CD14-positive monocyte (primary cell): ENCODE results near the gene ZNF385D. TPM values are rescaled to one million over a fixed set of nuclear protein-coding genes. Genes with fewer than 3 reads are reported as not detected.

Experiments
- DNase-seq, 3 donors: peaks; one replicate each; pipeline ENCODE4 v3.0.0-alpha.2; 2011 to 2022
- H2AFZ ChIP-seq: 2 replicates; pipeline ENCODE4 v1.6.0; 2012; ENCODE audit warnings: mild to moderate bottlenecking, low read depth, low read length, inconsistent platforms; ENCODE audit not compliant: insufficient read depth, poor library complexity, severe bottlenecking
- H3K27ac ChIP-seq, 2 donors: 1 replicate in 1 of 2; 2 replicates in 1 of 2; pipeline ENCODE4 v1.5.1; 2012 to 2013; ENCODE audit warnings: low read length in 2 of 2, control low read depth in 1 of 2, inconsistent platforms in 1 of 2, low read depth in 1 of 2, mild to moderate bottlenecking in 1 of 2
- H3K27me3 ChIP-seq, 2 donors: one replicate each; pipeline versions ENCODE4 v1.6.0 to v1.6.1; 2011 to 2013; ENCODE audit warnings: low read length in 2 of 2; ENCODE audit not compliant: control insufficient read depth in 2 of 2, insufficient read depth in 2 of 2
- H3K36me3 ChIP-seq, 2 donors: replicated peaks in 1 of 2; 1 replicate in 1 of 2; 2 replicates in 1 of 2; pipeline versions ENCODE4 v1.5.1 to v1.6.1; 2012 to 2013; ENCODE audit warnings: low read length in 2 of 2, control low read depth in 1 of 2, inconsistent platforms in 1 of 2, mild to moderate bottlenecking in 1 of 2; ENCODE audit not compliant: insufficient read depth in 2 of 2, control insufficient read depth in 1 of 2
- H3K4me1 ChIP-seq, 2 donors: 1 replicate in 1 of 2; 2 replicates in 1 of 2; pipeline versions ENCODE4 v1.5.1 to v1.6.1; 2012 to 2013; ENCODE audit warnings: low read length in 2 of 2, control low read depth in 1 of 2, inconsistent platforms in 1 of 2, mild to moderate bottlenecking in 1 of 2, moderate library complexity in 1 of 2; ENCODE audit not compliant: insufficient read depth in 2 of 2, control insufficient read depth in 1 of 2
- H3K4me2 ChIP-seq: replicated peaks from 2 replicates; pipeline ENCODE3; 2012; ENCODE audit warnings: low read length, moderate library complexity, mild to moderate bottlenecking; ENCODE audit not compliant: poor library complexity, severe bottlenecking; ENCODE audit errors: extremely low read depth
- H3K4me3 ChIP-seq, 3 experiments: fragments of 200-600 bp in 1 of 3; sonication (generic) in 1 of 3; replicated peaks in 1 of 3; 1 replicate in 2 of 3; 2 replicates in 1 of 3; pipeline ENCODE4 v1.5.1; 2011 to 2013; ENCODE audit warnings: low read length in 3 of 3, mild to moderate bottlenecking in 3 of 3, control low read depth in 2 of 3, low read depth in 2 of 3, inconsistent platforms in 1 of 3, moderate library complexity in 1 of 3
- H3K79me2 ChIP-seq: 2 replicates; pipeline ENCODE4 v1.6.0; 2012; ENCODE audit warnings: mild to moderate bottlenecking, control low read depth, inconsistent platforms, low read length, moderate library complexity; ENCODE audit not compliant: insufficient read depth
- H3K9ac ChIP-seq: 2 replicates; pipeline ENCODE4 v1.6.0; 2017; ENCODE audit warnings: low read length, mild to moderate bottlenecking; ENCODE audit not compliant: insufficient read depth, poor library complexity, severe bottlenecking
- H3K9me3 ChIP-seq, 2 donors: replicated peaks in 1 of 2; 1 replicate in 1 of 2; 2 replicates in 1 of 2; pipeline versions ENCODE4 v1.5.1 to v1.6.1; 2012 to 2013; ENCODE audit warnings: low read length in 2 of 2, control low read depth in 1 of 2; ENCODE audit not compliant: control insufficient read depth in 1 of 2, insufficient read depth in 1 of 2
- H4K20me1 ChIP-seq: 2 replicates; pipeline ENCODE4 v1.6.0; 2012; ENCODE audit warnings: mild to moderate bottlenecking, low read length, control low read depth, moderate library complexity; ENCODE audit not compliant: insufficient read depth
- H3K27ac Mint-ChIP-seq, 7 donors: one replicate each; pipeline ENCODE4 v1.8.0; 2020; ENCODE audit warnings: mild to moderate bottlenecking in 7 of 7, mixed read lengths in 7 of 7, moderate library complexity in 6 of 7, inconsistent platforms in 2 of 7
- H3K27me3 Mint-ChIP-seq, 3 donors: one replicate each; pipeline ENCODE4 v1.8.0; 2021 to 2022; ENCODE audit warnings: low read depth in 3 of 3, mild to moderate bottlenecking in 3 of 3, mixed read lengths in 3 of 3, moderate library complexity in 3 of 3, inconsistent platforms in 1 of 3
- H3K36me3 Mint-ChIP-seq, 2 donors: one replicate each; pipeline ENCODE4 v1.8.0; 2020; ENCODE audit warnings: mixed read lengths in 2 of 2, inconsistent platforms in 1 of 2, mild to moderate bottlenecking in 1 of 2
- H3K4me1 Mint-ChIP-seq: one replicate; pipeline ENCODE4 v1.8.0; 2020; ENCODE audit warnings: mild to moderate bottlenecking, mixed read lengths
- H3K4me3 Mint-ChIP-seq, 2 donors: one replicate each; pipeline ENCODE4 v1.8.0; 2020; ENCODE audit warnings: mild to moderate bottlenecking in 2 of 2, mixed read lengths in 2 of 2, moderate library complexity in 1 of 2
- H3K9me3 Mint-ChIP-seq, 7 donors: one replicate each; pipeline ENCODE4 v1.8.0; 2020 to 2022; ENCODE audit warnings: mixed read lengths in 7 of 7, mild to moderate bottlenecking in 6 of 7, moderate library complexity in 6 of 7, inconsistent platforms in 2 of 7
- CTCF ChIP-seq: fragments of 200-600 bp; IDR thresholded peaks from one replicate; pipeline ENCODE4 v1.8.0; 2022; ENCODE audit warnings: antibody characterized with exemption, mild to moderate bottlenecking
- whole genome bisulfite sequencing: methylation state at CpG from one replicate; pipeline ENCODE4 v1.1.5; 2013; ENCODE audit warnings: missing lambda C conversion rate; ENCODE audit not compliant: insufficient coverage; 5-methylcytosine and 5-hydroxymethylcytosine counted together
- intact Hi-C, 2 donors: fragments of 100-400 bp; cut with micrococcal nuclease; formaldehyde crosslinking; loops; one replicate each; pipeline versions ENCODE4 v1.15.0 to v1.15.1; 2023
- polyA plus RNA-seq, 3 donors: library from polyadenylated mRNA; depleted of rRNA in 1 of 3; unstranded in 2 of 3; stranded (reverse) in 1 of 3; fragments of 300-500 nt in 2 of 3; fragments of >200 nt in 1 of 3; fragmentation: Illumina TruSeq in 2 of 3; gene quantifications; 1 replicate in 2 of 3; 2 replicates in 1 of 3; pipeline ENCODE4 v1.2.3, GENCODE V29; 2012 to 2021

The ZNF385D gene
- polyA plus RNA-seq, 3 donors = not detected

GRCh38 chr3:21414506-21414905, 336.5 kb downstream of the ZNF385D start:
- TF ChIP-seq CTCF = no peak
- Mint-ChIP-seq H3K27ac (no peak overlapping the region), H3K4me3 (no peak overlapping the region), H3K4me1 (no peaks in the 10 kb centered on the region), H3K36me3 (no peaks in the 10 kb centered on the region), H3K27me3 (no peaks in the 10 kb centered on the region), H3K9me3 (peaks cover 0 to 2% (median 0%) of the 10 kb centered on the region in 7 donors)
- Histone ChIP-seq H3K27me3 (no peaks in the 10 kb centered on the region), H3K4me3 (no peak overlapping the region), H3K27ac (no peak overlapping the region), H3K79me2 (no peaks in the 10 kb centered on the region), H3K4me2 (no peak overlapping the region), H3K9me3 (peaks cover 0 to 3% of the 10 kb centered on the region in 2 donors), H3K9ac (no peak overlapping the region), H4K20me1 (no peaks in the 10 kb centered on the region), H2AFZ (no peak overlapping the region), H3K4me1 (no peaks in the 10 kb centered on the region), H3K36me3 (no peaks in the 10 kb centered on the region)
- no CpG with 5 or more reads among the region's 4 CpGs for WGBS
- no peak for DNase-seq
- intact Hi-C loops = no loop called here

- Histone ChIP-seq H3K4me1 (no peaks in the 10 kb centered on the region), H3K27ac (no peak overlapping the region), H3K9me3 (peaks cover 4 to 8% of the 10 kb centered on the region in 2 donors), H3K4me2 (no peak overlapping the region), H3K4me3 (no peak overlapping the region), H3K27me3 (no peaks in the 10 kb centered on the region), H3K36me3 (no peaks in the 10 kb centered on the region), H4K20me1 (no peaks in the 10 kb centered on the region), H3K9ac (no peak overlapping the region), H2AFZ (no peak overlapping the region), H3K79me2 (no peaks in the 10 kb centered on the region)
- intact Hi-C loops = no loop called here
- Mint-ChIP-seq H3K27me3 (no peaks in the 10 kb centered on the region), H3K9me3 (peaks cover 0 to 6% (median 2%) of the 10 kb centered on the region in 7 donors), H3K4me3 (no peak overlapping the region), H3K4me1 (no peaks in the 10 kb centered on the region), H3K36me3 (no peaks in the 10 kb centered on the region), H3K27ac (no peak overlapping the region)
- TF ChIP-seq CTCF = no peak
- no CpG with 5 or more reads among the region's 1 CpG for WGBS
- DNase-seq = no peak
These were observed 340.0 kb downstream of the ZNF385D start for GRCh38 chr3:21411058-21411457.
